Measurements from ENCODE around the gene HIGD1B. TPM values are rescaled to one million over a fixed set of nuclear protein-coding genes. Genes with fewer than 3 reads are reported as not detected.
A peak's percentile ranks its signal among the peaks of the same experiment; 100 is the strongest.

HIGD1B gene
- total and polyA plus RNA-seq, 2 of the 13 experiments (the other 11 are each of a cell fraction or from before 2014, with no cell fraction given) = not detected

DNA sequence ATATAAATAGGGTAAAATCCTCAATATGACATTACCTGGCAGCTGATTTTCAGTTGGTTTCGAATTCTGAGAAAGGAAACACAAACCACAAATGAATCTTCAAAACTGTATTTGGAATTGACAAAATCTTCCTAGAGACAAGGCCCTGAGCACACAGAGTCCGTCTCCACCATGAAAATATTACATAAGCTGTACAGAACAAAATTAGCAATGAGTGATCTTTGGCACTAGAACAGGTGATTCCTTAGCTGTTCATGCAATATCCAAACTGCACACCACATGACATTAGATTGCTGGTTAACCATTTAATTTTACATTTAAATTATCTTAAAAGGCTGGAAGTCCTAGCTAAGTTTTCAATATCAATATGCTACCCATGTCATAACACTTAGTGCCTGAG, 49.3 kb upstream of the HIGD1B start:
- Histone ChIP-seq H2AFZ (ENCODE audit: low read length) (no peak overlapping the region), H4K20me1 (ENCODE audit: insufficient read depth, low read length) (no peaks in the 10 kb centered on the region), H3K36me3 (replicated peaks in 1 of 2; ENCODE audit: control insufficient read depth in 1 of 2, insufficient read depth in 2 of 2, low read length in 2 of 2) (0 out of 5 replicates have a peak, but pooled peaks cover 0 to 1% of the 10 kb centered on the region in 2 experiments), H3K4me1 (ENCODE audit: insufficient read depth, low read length) (peaks cover 22% of the 10 kb centered on the region), H3K27me3 (ENCODE audit: control insufficient read depth in 1 of 2, insufficient read depth in 2 of 2, low read length in 2 of 2) (peaks cover 0 to 3% of the 10 kb centered on the region in 2 experiments; a peak in 2 of 5 replicates), H3K9ac (ENCODE audit: insufficient read depth, low read depth, low read length) (no peak overlapping the region), H3K9me3 (ENCODE audit: low read length) (no peaks in the 10 kb centered on the region), H3K4me2 (ENCODE audit: low read depth, low read length) (no peak overlapping the region), H3K79me2 (ENCODE audit: insufficient read depth, low read length) (no peaks in the 10 kb centered on the region), H3K4me3 (replicated peaks in 1 of 3; ENCODE audit: insufficient read depth in 1 of 3, low read depth in 2 of 3, low read length in 3 of 3) (no peak overlapping the region), H3K27ac (ENCODE audit: extremely low read length, insufficient read depth, low read length) (no peak overlapping the region)
- WGBS (ENCODE audit: low lambda C conversion rate) = 23% methylated on average over 2 of the region's 2 CpGs
- BruUV-seq (replicated peaks) = no TSS peak
- in situ Hi-C loops (cut with HindIII; ENCODE audit: extremely low pct_ligation_motif_present, low pct_unique_long_range_greater_than_20kb) = loop anchor here (25.0 kb wide), 1 partner anchor 214 kb away; no protein-coding TSS in a partner anchor
- ATAC-seq = no peak
- intact Hi-C loops (cut with micrococcal nuclease; ENCODE audit: unreplicated experiment) = no loop called here
- no peak for DNase-seq (ENCODE audit: low spot score)
- no peak for FAIRE-seq
- CTCF ChIA-PET (ENCODE audit: low intra/inter-chr PET ratio, low total read pairs) = no interaction called here
- TF ChIP-seq, protein P1, sequence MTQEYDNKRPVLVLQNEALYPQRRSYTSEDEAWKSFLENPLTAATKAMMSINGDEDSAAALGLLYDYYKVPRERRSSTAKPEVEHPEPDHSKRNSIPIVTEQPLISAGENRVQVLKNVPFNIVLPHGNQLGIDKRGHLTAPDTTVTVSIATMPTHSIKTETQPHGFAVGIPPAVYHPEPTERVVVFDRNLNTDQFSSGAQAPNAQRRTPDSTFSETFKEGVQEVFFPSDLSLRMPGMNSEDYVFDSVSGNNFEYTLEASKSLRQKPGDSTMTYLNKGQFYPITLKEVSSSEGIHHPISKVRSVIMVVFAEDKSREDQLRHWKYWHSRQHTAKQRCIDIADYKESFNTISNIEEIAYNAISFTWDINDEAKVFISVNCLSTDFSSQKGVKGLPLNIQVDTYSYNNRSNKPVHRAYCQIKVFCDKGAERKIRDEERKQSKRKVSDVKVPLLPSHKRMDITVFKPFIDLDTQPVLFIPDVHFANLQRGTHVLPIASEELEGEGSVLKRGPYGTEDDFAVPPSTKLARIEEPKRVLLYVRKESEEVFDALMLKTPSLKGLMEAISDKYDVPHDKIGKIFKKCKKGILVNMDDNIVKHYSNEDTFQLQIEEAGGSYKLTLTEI (CRISPR knock-in tag; conservative IDR thresholded peaks at IDR 0.05) = no peak
- TF ChIP-seq, protein P2, sequence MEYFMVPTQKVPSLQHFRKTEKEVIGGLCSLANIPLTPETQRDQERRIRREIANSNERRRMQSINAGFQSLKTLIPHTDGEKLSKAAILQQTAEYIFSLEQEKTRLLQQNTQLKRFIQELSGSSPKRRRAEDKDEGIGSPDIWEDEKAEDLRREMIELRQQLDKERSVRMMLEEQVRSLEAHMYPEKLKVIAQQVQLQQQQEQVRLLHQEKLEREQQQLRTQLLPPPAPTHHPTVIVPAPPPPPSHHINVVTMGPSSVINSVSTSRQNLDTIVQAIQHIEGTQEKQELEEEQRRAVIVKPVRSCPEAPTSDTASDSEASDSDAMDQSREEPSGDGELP (IDR thresholded peaks at IDR 0.05; ENCODE audit: borderline replicate concordance, low read depth) = peak; percentile 19; the same call in 1 of the 2 replicates
- peak; percentile 36; the same call in 1 of the 2 replicates for TF ChIP-seq ZNF652 (CRISPR knock-in tag; IDR thresholded peaks at IDR 0.05; ENCODE audit: borderline replicate concordance, low read depth)
- no peak for TF ChIP-seq ONECUT2 (CRISPR knock-in tag; IDR thresholded peaks at IDR 0.05)
- peak; percentile 42 for TF ChIP-seq HNF4A (CRISPR knock-in tag; IDR thresholded peaks at IDR 0.05)
- POLR2A ChIA-PET = interaction anchor here (0.6 kb wide), 1 partner anchor 29 kb away, joined by 3 read pairs; no protein-coding TSS in a partner anchor

DNA sequence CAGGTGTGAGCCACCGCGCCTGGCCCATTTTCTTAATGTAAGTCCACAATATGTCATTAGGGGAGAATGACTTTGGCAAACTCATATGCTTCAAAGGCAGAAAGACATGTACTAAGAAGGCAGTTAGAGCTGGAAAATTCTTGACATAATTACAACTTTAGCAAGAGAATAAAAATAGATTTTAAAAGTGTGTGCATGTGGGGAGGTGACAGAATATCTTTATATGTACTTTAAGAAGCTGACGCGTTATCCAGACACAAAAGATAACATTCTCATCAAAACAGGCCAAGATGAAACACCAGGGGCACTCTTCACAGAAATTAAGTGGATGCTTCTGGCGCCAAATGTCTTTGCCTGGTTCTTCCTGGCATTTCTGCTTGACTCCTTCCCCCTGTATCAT, 45.8 kb upstream of the HIGD1B start:
- Histone ChIP-seq H3K9me3 (ENCODE audit: low read length) (no peaks in the 10 kb centered on the region), H3K4me3 (replicated peaks in 1 of 3; ENCODE audit: insufficient read depth in 1 of 3, low read depth in 2 of 3, low read length in 3 of 3) (no peak overlapping the region), H3K4me2 (ENCODE audit: low read depth, low read length) (no peak overlapping the region), H4K20me1 (ENCODE audit: insufficient read depth, low read length) (no peaks in the 10 kb centered on the region), H3K27ac (ENCODE audit: extremely low read length, insufficient read depth, low read length) (no peak overlapping the region), H3K79me2 (ENCODE audit: insufficient read depth, low read length) (no peaks in the 10 kb centered on the region), H3K27me3 (ENCODE audit: control insufficient read depth in 1 of 2, insufficient read depth in 2 of 2, low read length in 2 of 2) (no peaks in the 10 kb centered on the region; a peak in 1 of 5 replicates), H3K36me3 (replicated peaks in 1 of 2; ENCODE audit: control insufficient read depth in 1 of 2, insufficient read depth in 2 of 2, low read length in 2 of 2) (peaks cover 0 to 3% of the 10 kb centered on the region in 2 experiments; a peak in 3 of 5 replicates), H3K4me1 (ENCODE audit: insufficient read depth, low read length) (peaks cover 10% of the 10 kb centered on the region; the same call in 1 of the 2 replicates), H2AFZ (ENCODE audit: low read length) (no peak overlapping the region), H3K9ac (ENCODE audit: insufficient read depth, low read depth, low read length) (no peak overlapping the region)
- ATAC-seq = no peak
- intact Hi-C loops (cut with micrococcal nuclease; ENCODE audit: unreplicated experiment) (no loop called here), in situ Hi-C loops (cut with HindIII; ENCODE audit: extremely low pct_ligation_motif_present, low pct_unique_long_range_greater_than_20kb) (no loop called here)
- no peak for DNase-seq (ENCODE audit: low spot score)
- ChIA-PET POLR2A (no interaction called here), CTCF (ENCODE audit: low intra/inter-chr PET ratio, low total read pairs) (no interaction called here)
- 91% methylated on average over 5 of the region's 5 CpGs for WGBS (ENCODE audit: low lambda C conversion rate)
- no peak for TF ChIP-seq ZNF652 (CRISPR knock-in tag; IDR thresholded peaks at IDR 0.05; ENCODE audit: borderline replicate concordance, low read depth)
- no peak for TF ChIP-seq ZKSCAN5 (CRISPR knock-in tag; IDR thresholded peaks at IDR 0.05)
- TF ChIP-seq, protein P3, sequence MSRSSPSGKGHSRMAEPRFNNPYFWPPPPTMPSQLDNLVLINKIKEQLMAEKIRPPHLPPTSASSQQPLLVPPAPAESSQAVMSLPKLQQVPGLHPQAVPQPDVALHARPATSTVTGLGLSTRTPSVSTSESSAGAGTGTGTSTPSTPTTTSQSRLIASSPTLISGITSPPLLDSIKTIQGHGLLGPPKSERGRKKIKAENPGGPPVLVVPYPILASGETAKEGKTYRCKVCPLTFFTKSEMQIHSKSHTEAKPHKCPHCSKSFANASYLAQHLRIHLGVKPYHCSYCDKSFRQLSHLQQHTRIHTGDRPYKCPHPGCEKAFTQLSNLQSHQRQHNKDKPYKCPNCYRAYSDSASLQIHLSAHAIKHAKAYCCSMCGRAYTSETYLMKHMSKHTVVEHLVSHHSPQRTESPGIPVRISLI (CRISPR knock-in tag; IDR thresholded peaks at IDR 0.05; ENCODE audit: borderline replicate concordance) = no peak
- TF ChIP-seq, protein P4, sequence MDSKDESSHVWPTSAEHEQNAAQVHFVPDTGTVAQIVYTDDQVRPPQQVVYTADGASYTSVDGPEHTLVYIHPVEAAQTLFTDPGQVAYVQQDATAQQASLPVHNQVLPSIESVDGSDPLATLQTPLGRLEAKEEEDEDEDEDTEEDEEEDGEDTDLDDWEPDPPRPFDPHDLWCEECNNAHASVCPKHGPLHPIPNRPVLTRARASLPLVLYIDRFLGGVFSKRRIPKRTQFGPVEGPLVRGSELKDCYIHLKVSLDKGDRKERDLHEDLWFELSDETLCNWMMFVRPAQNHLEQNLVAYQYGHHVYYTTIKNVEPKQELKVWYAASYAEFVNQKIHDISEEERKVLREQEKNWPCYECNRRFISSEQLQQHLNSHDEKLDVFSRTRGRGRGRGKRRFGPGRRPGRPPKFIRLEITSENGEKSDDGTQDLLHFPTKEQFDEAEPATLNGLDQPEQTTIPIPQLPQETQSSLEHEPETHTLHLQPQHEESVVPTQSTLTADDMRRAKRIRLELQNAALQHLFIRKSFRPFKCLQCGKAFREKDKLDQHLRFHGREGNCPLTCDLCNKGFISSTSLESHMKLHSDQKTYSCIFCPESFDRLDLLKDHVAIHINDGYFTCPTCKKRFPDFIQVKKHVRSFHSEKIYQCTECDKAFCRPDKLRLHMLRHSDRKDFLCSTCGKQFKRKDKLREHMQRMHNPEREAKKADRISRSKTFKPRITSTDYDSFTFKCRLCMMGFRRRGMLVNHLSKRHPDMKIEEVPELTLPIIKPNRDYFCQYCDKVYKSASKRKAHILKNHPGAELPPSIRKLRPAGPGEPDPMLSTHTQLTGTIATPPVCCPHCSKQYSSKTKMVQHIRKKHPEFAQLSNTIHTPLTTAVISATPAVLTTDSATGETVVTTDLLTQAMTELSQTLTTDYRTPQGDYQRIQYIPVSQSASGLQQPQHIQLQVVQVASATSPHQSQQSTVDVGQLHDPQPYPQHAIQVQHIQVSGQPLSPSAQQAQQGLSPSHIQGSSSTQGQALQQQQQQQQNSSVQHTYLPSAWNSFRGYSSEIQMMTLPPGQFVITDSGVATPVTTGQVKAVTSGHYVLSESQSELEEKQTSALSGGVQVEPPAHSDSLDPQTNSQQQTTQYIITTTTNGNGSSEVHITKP (CRISPR knock-in tag; IDR thresholded peaks at IDR 0.05; ENCODE audit: low read depth) = no peak
- BruUV-seq (replicated peaks) = no TSS peak
- no peak for FAIRE-seq

All from HepG2 (cell line).